HEK293 (cell line): Measurements from ENCODE around the gene NID1.

Experiments
- CTCF ChIA-PET: fragments of 350-600 bp; formaldehyde crosslinking; extraction: SDS; loops from one replicate; lab custom pipeline; 2021; ENCODE audit warnings: antibody characterized with exemption; lab: Yijun Ruan, JAX
- POLR2A ChIA-PET: fragments of 300-600 bp; formaldehyde crosslinking; extraction: SDS; loops from one replicate; lab custom pipeline; 2020; ENCODE audit warnings: antibody characterized with exemption, inconsistent platforms; lab: Yijun Ruan, JAX
- H3K27ac ChIP-seq: fragments of 200-500 bp; sonication (Bioruptor generic); 2 replicates; pipeline ENCODE4 v1.5.1; 2014; ENCODE audit warnings: low read depth, low read length, control low read depth, inconsistent platforms; ENCODE audit errors: extremely low read depth
- H3K36me3 ChIP-seq, 2 experiments: fragments of 200-500 bp in 1 of 2; sonication (Bioruptor generic) in 1 of 2; 1 replicate in 1 of 2; 2 replicates in 1 of 2; pipeline ENCODE4 v1.5.1; 2014 to 2017; ENCODE audit warnings: inconsistent platforms in 2 of 2, low read length in 2 of 2; ENCODE audit not compliant: control insufficient read depth in 2 of 2, insufficient read depth in 1 of 2
- H3K4me1 ChIP-seq: fragments of 200-500 bp; sonication (Bioruptor generic); 2 replicates; pipeline ENCODE4 v1.5.1; 2014; ENCODE audit warnings: mild to moderate bottlenecking, low read length, inconsistent platforms; ENCODE audit not compliant: control insufficient read depth, insufficient read depth
- H3K4me3 ChIP-seq: 2 replicates; pipeline ENCODE4 v1.5.1; 2011; ENCODE audit warnings: low read depth, mild to moderate bottlenecking, control low read depth, low read length, moderate library complexity
- H3K9me3 ChIP-seq: fragments of 200-500 bp; sonication (Bioruptor generic); 2 replicates; pipeline ENCODE4 v1.5.1; 2014; ENCODE audit warnings: low read depth, low read length, inconsistent platforms; ENCODE audit not compliant: control insufficient read depth, insufficient read depth
- BCL6B ChIP-seq: fragments of 450-650 bp; formaldehyde crosslinking; IDR thresholded peaks from 2 replicates; pipeline ENCODE4 v1.5.1; 2017; ENCODE audit warnings: missing biosample characterization, missing genetic modification characterization
- GLI2 ChIP-seq: fragments of 450-650 bp; formaldehyde crosslinking; IDR thresholded peaks from 2 replicates; pipeline ENCODE4; 2017; ENCODE audit warnings: missing biosample characterization, missing genetic modification characterization, low read depth, borderline replicate concordance
- GLIS1 ChIP-seq: fragments of 450-650 bp; formaldehyde crosslinking; IDR thresholded peaks from 2 replicates; pipeline ENCODE4 v1.5.1; 2016; ENCODE audit warnings: missing biosample characterization, missing genetic modification characterization
- HOXA7 ChIP-seq: sonication (generic); formaldehyde crosslinking; IDR thresholded peaks from 2 replicates; pipeline ENCODE4 v1.8.1; 2022; ENCODE audit warnings: missing genetic modification reagents, borderline replicate concordance
- HOXD13 ChIP-seq: sonication (generic); formaldehyde crosslinking; IDR thresholded peaks from 2 replicates; pipeline ENCODE4 v1.8.0; 2022; ENCODE audit warnings: missing genetic modification reagents, borderline replicate concordance
- KLF7 ChIP-seq: fragments of 450-650 bp; formaldehyde crosslinking; IDR thresholded peaks from 2 replicates; pipeline ENCODE4 v1.5.1; 2016; ENCODE audit warnings: missing biosample characterization, missing genetic modification characterization, borderline replicate concordance
- MYNN ChIP-seq: fragments of 450-650 bp; formaldehyde crosslinking; IDR thresholded peaks from 2 replicates; pipeline ENCODE4 v1.5.1; 2016; ENCODE audit warnings: missing biosample characterization, missing genetic modification characterization, borderline replicate concordance
- OSR2 ChIP-seq: fragments of 450-650 bp; formaldehyde crosslinking; IDR thresholded peaks from 2 replicates; pipeline ENCODE4 v1.5.1; 2016; ENCODE audit warnings: missing biosample characterization, missing genetic modification characterization
- YY1 ChIP-seq: fragments of 450-650 bp; formaldehyde crosslinking; IDR thresholded peaks from 2 replicates; pipeline ENCODE4 v1.5.1; 2018; ENCODE audit warnings: missing biosample characterization, missing genetic modification characterization
- ZBTB10 ChIP-seq: fragments of 450-650 bp; formaldehyde crosslinking; IDR thresholded peaks from 2 replicates; pipeline ENCODE4 v1.5.1; 2016; ENCODE audit warnings: missing biosample characterization, missing genetic modification characterization
- ZBTB11 ChIP-seq: fragments of 450-650 bp; formaldehyde crosslinking; conservative IDR thresholded peaks from 2 replicates; pipeline ENCODE4 v1.5.1; 2016; ENCODE audit warnings: low read depth, missing biosample characterization, missing genetic modification characterization
- ZBTB20 ChIP-seq: fragments of 450-650 bp; formaldehyde crosslinking; IDR thresholded peaks from 2 replicates; pipeline ENCODE4 v1.5.1; 2016; ENCODE audit warnings: missing biosample characterization, missing genetic modification characterization
- ZFHX2 ChIP-seq: fragments of 450-650 bp; formaldehyde crosslinking; conservative IDR thresholded peaks from 2 replicates; pipeline ENCODE4 v1.5.1; 2016; ENCODE audit warnings: missing biosample characterization, missing genetic modification characterization
- ZNF155 ChIP-seq: fragments of 450-650 bp; formaldehyde crosslinking; IDR thresholded peaks from 2 replicates; pipeline ENCODE4 v1.5.1; 2016; ENCODE audit warnings: missing biosample characterization, missing genetic modification characterization
- ZNF2 ChIP-seq: fragments of 450-650 bp; formaldehyde crosslinking; IDR thresholded peaks from 2 replicates; pipeline ENCODE4 v1.5.1; 2016; ENCODE audit warnings: missing biosample characterization, missing genetic modification characterization
- ZNF214 ChIP-seq: fragments of 450-650 bp; formaldehyde crosslinking; IDR thresholded peaks from 2 replicates; pipeline ENCODE4 v1.5.1; 2017; ENCODE audit warnings: missing biosample characterization, mild to moderate bottlenecking, missing genetic modification characterization, borderline replicate concordance
- ZNF529 ChIP-seq: fragments of 450-650 bp; formaldehyde crosslinking; IDR thresholded peaks from 2 replicates; pipeline ENCODE4 v1.5.1; 2017; ENCODE audit warnings: missing genetic modification characterization, missing biosample characterization; ENCODE audit not compliant: insufficient replicate concordance
- ZSCAN16 ChIP-seq: fragments of 450-650 bp; formaldehyde crosslinking; IDR thresholded peaks from 2 replicates; pipeline ENCODE4 v1.5.1; 2016; ENCODE audit warnings: missing biosample characterization, missing genetic modification characterization
- ZSCAN5A ChIP-seq: fragments of 450-650 bp; formaldehyde crosslinking; IDR thresholded peaks from 2 replicates; pipeline ENCODE4 v1.5.1; 2016; ENCODE audit warnings: missing biosample characterization, missing genetic modification characterization

Gene NID1

GRCh38 chr1:236030534-236030933 lies 34.4 kb downstream of the NID1 start (continued):
- TF ChIP-seq ZFHX2 (tag by site-specific recombination) (no peak), ZBTB10 (tag by site-specific recombination) (no peak), HOXA7 (CRISPR knock-in tag) (no peak), ZNF529 (tag by site-specific recombination) (no peak), ZNF2 (tag by site-specific recombination) (no peak), ZSCAN16 (tag by site-specific recombination) (no peak), OSR2 (tag by site-specific recombination) (no peak), HOXD13 (CRISPR knock-in tag) (no peak)

GRCh38 chr1:236029428-236029940 lies 35.4 kb downstream of the NID1 start:
- TF ChIP-seq KLF7 (tag by site-specific recombination) (no peak), ZBTB11 (tag by site-specific recombination) (no peak), BCL6B (no peak), YY1 (tag by site-specific recombination) (no peak), ZNF214 (tag by site-specific recombination) (no peak)
- Histone ChIP-seq H3K36me3 (peaks cover 29 to 78% of the 10 kb centered on the region in 2 experiments), H3K9me3 (no peaks in the 10 kb centered on the region), H3K4me1 (no peaks in the 10 kb centered on the region), H3K4me3 (no peak overlapping the region), H3K27ac (no peak overlapping the region)
- ChIA-PET CTCF (no interaction called here), POLR2A (no interaction called here)

- Histone ChIP-seq H3K27ac (no peak overlapping the region), H3K36me3 (peaks cover 38 to 89% of the 10 kb centered on the region in 2 experiments)
- CTCF ChIA-PET, result no interaction called here
- TF ChIP-seq GLI2 (tag by site-specific recombination) (no peak), ZBTB20 (no peak), ZSCAN5A (tag by site-specific recombination) (no peak), ZNF155 (tag by site-specific recombination) (no peak), MYNN (tag by site-specific recombination) (no peak), GLIS1 (tag by site-specific recombination) (no peak)
Observed at GRCh38 chr1:236027104-236027503, 37.8 kb downstream of the NID1 start.

More at GRCh38 chr1:236027104-236027503, 37.8 kb downstream of the NID1 start:
- Histone ChIP-seq H3K4me1 (no peaks in the 10 kb centered on the region), H3K4me3 (no peak overlapping the region), H3K9me3 (no peaks in the 10 kb centered on the region)
- POLR2A ChIA-PET, result no interaction called here
